Vagina (tissue), 2 donors: ENCODE measurements around the gene MAP3K13.
"Not testable (repeated sequence)": the region's sequence is repeated elsewhere in the genome, so short reads cannot be mapped to it uniquely, and the experiment has no call there.

Experiments
- CTCF ChIP-seq, 3 experiments: fragments of 450-650 bp in 2 of 3; fragments of 200-600 bp in 1 of 3; sonication (generic) in 1 of 3; IDR thresholded peaks; one replicate each; pipeline ENCODE4 v1.5.1; 2017 to 2019; ENCODE audit warnings: antibody characterized with exemption in 3 of 3, mild to moderate bottlenecking in 2 of 3, moderate library complexity in 2 of 3
- POLR2A ChIP-seq, 2 donors: fragments of 450-650 bp; IDR thresholded peaks; one replicate each; pipeline ENCODE4 v1.6.1; 2017; ENCODE audit warnings: antibody characterized with exemption in 2 of 2, mild to moderate bottlenecking in 2 of 2, moderate library complexity in 2 of 2

GRCh38 chr3:185370349-185370748, 7.4 kb downstream of the MAP3K13 start:
- not testable (repeated sequence) for TF ChIP-seq CTCF, POLR2A (IDR thresholded peaks at IDR 0.05)
